RKO (cell line): ENCODE measurements around the gene NT5C3A.

Source experiments
- DNase-seq: peaks from one replicate; pipeline ENCODE4 v3.0.0-alpha.2; 2016; ENCODE audit warnings: low spot score

NT5C3A gene

DNA sequence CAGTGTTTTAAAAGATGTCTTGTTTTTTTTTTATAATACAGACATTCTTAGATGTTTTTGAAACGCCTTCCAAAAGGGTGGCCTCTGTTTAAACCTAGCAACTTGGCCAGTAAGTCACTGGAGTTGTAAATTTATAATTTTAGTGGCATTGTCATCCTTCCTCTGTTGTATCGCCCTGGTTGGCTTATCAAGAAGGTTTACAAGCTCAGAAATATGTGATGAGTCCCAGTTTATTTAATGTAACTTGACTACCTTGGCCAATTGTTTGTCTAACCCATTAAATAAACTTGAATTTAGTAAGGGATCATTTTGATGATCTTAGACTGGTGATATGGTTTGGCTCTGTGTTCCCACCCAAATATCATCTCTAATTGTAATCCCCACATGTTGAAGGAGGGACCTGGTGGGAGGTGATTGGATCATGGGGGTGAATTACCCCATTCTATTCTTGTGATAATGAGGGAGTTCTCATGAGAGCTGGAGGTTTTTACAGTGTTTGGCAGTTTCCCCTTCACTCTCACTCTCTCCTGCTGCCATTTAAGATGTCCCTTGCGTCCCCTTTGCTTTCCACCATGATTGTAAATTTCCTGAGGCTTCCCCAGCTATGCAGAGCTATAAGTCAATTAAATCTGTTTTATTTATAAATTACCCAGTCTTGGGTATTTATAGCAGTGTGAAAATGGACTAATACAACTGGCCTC lies 13.4 kb upstream of the NT5C3A start:
- no peak for DNase-seq

DNA sequence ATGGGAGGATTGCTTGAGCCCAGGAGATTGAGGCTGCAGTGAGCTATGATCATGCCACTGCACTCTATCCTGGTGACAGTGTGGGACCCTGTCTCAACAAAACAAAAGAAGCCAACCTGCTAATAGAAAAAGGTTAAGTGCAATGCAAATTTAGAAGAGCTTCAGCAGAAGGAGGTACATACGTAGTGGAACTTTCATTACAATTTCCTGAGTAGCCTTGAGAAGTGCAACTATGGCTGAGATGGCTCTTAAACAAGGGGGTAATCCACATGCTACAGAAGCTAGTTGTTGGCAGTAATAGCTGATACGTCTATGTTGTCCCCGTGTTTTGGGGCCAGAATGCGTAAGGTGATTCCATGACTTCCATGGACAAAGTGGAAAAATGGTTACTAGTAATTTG lies 10.7 kb upstream of the NT5C3A start:
- DNase-seq = no peak

DNA sequence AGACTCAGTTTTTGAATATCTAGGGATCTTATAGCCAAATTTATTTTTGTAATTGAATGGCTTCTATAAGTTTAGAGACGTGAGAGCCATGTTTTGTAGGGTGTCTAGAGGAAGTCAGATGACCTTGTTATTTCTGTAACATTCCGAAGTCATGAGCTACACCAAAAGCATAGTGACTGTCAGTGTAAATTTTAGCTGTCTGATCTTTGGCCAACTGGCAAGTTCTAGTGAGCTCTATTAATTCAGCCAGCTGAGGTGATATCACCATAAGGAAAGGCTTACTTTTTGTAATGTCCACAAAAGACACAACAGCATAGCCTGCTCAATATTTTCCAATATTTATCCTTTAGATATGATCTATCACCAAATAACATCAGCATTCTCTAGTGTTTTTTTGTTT lies 9.9 kb upstream of the NT5C3A start:
- peak; percentile 66 for DNase-seq

DNA sequence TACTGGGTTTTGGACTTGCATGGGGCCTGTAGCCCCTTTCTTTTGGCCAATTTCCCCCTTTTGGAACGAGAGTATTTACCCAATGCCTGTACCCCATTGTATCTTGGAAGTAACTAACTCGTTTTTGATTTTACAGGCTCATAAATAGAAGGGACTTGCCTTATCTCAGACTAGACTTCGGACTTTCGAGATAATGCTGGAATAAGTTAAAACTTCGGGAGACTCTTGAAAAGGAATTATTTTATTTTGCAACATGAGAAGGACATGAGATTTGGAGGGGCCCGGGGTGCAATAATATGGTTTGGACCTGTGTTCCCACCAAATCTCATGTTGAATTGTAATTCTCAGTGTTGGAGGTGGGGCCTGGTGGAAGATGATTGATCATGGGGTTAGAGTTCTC lies 8.3 kb upstream of the NT5C3A start:
- no peak for DNase-seq

DNA sequence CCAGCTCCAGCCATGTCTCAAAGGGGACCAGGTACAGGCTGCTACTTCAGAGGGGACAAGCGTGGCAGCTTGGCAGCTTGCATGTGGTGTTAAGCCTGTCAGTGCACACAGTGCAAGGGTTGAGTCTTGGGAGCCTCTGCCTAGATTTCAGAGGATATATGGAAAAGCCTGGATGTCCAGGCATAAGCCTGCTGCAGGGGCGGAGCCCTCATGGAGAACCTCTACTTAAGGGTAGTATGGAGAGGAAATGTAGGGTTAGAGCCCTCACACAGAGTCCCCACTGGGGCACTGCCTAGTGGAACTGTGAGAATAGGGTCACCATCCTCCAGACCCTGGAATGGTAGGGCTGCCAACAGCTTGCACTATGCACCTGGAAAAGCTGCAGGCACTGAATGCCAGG lies 7.7 kb upstream of the NT5C3A start:
- no peak for DNase-seq

DNA sequence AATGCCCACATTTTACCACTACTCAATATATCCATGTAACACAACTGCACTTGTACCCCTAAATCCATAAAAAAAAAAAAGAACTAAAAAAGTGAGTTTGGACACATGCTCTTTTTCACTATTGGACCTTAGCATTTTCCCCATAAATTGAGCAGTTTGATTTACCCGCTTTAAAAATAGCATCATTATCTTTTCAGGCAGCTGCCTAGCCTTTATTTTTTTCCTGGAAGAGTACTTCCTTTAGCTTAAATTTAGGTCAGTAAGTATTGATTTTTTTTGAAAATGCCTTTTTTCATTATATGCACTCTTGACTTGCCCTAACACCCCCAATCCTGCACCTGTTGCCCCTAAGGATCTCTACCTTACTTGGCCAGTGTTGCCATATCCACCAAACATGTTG lies 5.3 kb upstream of the NT5C3A start:
- no peak for DNase-seq

DNA sequence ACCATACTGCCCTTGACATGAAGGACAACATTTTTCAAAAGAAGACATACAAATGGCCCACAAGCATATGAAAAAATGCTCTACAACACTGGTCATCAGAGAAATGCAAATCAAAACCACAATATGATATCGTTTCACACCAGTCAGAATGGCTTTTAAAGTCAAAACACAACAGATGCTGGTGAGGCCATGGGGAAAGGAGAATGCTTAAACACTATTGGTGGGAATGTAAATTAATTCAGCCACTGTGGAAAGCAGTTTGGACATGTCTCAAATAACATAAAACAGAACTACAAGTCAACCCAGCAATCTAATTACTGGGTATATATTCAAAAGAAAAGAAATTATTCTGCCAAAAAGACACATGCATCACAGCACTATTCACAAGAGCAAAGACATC lies 4.2 kb upstream of the NT5C3A start:
- DNase-seq = no peak

DNA sequence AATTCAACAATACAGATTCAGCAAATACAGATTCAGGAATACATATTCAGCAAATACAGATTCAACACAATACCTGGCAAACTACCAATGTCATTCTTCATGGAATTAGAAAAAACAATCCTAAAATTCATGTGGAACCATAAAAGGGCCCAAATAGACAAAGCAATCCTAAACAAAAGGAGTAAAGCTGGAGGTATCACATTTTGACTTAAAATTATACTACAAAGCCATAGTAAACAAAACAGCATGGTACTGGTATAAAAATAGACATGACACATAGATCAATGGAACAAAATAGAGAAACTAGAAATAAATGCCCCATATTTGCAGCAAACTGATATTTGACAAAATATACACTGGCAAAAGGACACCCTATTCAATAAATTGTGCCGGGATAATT lies 3.4 kb upstream of the NT5C3A start:
- no peak for DNase-seq

DNA sequence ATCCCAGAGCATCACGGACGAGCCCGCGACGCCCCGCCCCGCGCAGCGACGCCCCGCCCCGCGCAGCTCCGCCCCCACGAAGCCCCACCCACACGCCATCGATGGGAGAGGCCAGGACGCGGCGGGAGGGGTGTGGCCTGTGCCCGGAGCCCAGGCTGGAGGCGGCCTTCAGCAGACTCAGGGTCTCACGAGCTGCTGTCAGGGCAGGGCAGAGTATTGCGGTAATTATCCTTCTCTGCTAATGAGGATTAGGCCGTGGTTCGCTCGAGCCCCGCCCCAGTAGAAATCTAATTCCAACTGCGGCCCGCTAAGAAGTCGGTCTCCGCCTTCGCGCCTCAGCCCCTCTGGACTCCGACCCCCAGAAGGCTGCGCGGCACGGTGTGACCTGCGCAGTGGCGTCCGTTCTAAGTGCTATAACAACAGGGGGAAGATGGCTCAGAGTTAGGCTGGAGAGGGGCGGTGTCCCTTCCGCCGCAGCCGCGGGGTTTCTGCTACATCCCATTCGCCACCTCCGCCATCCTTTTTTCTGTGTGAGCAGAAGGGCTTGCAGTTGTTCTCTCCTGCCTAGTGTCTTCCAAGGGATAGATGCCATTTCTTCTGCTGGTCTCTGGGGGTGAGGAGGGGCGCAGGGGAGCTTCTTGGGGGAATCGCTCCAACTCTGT lies 337 bp upstream of the NT5C3A start:
- peak; percentile 95 for DNase-seq

DNA sequence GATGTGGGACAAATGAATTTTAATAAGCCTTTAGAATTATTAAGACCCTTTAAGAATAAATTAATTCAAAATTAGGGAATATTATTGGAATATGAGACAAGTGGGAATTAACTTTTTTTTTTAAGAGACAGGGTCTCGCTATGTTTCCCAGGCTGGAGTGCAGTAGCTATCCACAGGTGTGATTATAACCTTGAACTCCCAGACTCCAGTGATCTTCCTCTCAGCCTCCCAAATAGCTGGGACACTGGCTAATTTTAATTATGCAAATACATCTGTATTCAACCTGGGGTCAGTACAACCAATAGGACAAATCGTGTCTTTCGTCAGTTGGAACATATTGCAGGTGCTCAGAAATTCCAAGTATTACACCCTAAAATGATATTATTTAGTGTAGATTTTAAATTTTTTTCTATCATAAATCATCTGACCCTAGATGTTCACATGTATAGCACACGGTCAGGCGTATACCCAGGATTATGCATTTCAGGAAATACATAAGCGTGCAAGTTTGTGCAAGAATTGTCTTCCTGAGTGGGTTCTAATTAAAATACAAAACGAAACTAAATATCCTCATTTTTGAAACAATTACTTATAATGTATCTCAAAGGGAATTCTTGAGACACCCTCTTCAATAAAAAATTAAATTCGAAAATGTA lies 1.2 kb downstream of the NT5C3A start:
- DNase-seq = peak; percentile 23

DNA sequence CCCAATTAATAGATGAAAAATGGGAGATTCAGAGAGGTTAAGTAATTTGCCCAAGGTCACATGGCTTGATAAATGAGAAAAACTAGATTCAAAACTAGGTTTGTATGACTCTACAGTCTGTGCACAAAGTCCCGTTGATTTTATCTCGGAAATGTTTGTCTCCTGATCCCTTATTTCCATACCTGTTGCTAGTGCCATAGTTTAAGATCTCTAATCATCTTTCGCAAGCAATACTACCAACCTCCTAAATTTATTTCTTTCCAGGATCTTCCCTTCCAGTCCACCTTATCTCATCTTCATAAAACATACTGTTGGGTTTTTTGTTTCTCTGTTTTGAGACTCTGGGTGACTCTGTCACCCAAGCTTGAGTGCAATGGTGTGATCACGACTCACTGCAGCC lies 2.9 kb downstream of the NT5C3A start:
- DNase-seq = no peak

DNA sequence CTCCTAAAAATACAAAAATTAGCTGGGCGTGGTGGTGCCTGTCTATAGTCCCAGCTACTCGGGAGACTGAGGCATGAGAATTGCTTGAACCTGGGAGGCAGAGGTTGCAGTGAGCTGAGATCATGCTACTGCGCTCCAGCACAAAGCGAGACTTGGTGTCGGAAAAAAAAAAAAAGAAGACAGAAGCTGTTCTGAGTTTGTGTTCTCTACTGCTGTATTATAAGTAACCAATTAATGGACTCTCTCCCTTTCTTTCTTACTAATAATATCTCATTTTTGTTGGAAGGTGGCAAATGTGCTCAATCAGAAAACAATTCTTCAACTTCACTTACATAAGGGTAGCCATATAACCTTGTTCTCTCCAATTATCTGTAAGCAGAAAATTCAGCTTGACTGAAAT lies 7.4 kb downstream of the NT5C3A start:
- DNase-seq = no peak

DNA sequence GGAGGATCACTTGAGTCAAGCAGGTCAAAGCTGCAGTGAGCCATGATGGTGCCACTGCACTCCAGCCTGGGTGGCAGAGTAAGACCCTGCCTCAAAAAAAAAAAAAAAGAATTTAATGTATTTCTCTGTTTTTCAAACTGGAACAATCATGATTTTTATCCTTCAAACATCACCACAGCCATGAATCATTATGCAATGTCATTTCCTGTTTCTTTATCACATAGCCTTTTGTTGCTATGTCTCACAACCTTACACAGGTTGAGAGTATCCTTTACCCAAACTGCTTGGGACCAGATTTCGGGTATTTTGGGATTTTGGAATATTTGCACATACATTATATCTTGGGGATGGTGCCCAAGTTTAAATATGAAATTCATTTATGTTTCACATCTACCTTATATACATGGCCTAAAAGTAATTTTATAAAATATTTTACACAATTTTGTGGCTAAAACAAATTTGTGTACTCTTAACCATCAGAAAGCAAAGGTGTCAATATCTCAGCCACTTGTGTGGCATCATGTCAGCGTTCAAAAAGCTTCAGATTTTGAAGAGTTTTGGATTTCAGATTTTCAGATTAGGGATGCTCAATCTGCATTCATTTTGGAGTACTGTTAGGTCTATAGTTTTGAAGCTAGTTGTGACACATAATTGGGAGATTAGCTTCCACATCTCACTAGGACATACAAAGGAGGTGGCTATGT lies 8.2 kb downstream of the NT5C3A start:
- DNase-seq = peak; percentile 57

DNA sequence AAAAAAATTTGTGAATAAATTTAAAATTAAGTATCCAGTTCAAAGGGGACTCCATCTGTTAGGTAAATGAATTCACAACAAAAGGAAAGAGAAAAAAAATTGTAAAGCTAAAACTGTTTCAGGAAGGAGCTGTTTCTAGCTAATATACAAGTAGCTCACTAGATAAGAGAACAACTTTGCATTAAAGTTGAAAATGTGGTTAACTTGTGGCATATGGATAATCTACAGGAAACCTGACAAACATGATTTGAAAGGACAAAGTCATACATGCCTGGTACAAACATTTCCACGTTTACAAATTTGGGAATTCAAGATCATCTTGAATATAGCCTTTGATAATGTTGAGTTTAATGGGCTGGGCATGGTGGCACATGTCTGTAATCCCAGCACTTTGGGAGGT lies 8.9 kb downstream of the NT5C3A start:
- DNase-seq = no peak

DNA sequence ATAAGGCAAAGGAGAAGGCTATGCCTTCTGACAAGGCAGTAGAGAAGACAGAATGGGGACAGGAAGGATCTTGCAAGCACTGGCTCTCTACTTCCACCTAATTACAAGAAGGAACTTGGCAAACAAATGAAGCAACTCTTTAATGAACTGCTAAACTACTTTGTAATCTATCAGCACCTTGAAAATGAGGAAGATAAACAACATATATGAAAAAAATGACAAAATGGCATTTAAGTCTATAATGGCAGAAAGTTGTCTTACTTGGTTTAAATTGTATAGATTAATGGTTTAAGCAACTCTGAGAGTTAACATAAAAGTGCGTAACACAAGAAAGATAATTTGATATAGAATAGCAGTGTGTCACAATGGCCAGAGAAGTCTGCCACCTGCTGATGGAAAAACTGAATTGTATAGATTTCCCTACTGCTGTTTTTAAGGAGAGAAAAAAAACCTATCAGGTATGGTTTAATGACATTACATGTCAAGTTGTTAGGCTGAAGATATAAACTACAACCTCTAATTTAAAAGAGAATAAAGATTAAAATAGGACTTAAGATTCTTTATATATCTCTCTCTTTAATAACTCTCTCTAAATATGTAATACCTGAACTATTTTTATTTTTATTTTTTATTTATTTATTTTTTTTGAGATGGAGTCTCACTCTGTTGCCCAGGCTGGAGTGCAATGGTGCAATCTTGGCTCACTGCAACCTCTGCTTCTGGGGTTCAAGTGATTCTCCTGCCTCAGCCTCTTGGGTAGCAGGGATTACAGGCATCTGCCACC lies 11.8 kb downstream of the NT5C3A start:
- peak; percentile 60 for DNase-seq

DNA sequence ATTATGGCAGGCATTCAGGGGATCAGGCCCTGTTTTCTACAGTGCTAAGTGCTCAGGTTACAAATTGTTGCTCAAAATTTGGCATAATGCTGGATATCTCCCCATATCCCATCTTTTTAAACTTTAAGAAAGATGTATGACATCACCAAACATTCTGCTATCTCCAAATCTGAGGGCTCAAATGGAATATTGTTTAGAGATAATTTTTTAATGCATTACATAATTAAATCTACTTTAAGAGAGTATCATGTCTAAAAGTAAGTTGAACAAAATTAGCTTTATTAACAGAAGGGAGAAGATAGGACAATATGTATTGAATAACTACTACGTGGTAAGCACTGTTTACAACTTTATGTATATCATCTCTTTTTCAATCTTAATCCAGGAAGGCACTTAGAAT lies 13.9 kb downstream of the NT5C3A start:
- no peak for DNase-seq

DNA sequence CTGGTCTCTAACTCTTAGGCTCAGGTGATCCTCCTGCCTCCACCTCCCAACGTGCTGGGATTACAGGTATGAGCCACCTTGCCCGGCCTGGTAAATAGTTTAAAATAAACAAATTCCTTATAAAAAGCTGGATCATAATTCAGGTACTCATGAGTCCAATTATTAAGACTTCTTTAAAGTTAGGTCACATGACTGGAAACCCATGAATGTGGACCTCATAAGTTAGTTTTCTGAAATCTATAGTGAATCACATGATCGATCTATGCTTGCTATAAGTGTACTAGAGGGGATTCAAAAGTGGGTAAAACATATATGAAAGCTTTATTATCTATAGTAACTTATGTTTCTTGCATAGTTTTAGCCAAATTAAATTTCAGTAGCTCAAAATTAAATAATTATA lies 14.3 kb downstream of the NT5C3A start:
- no peak for DNase-seq

DNA sequence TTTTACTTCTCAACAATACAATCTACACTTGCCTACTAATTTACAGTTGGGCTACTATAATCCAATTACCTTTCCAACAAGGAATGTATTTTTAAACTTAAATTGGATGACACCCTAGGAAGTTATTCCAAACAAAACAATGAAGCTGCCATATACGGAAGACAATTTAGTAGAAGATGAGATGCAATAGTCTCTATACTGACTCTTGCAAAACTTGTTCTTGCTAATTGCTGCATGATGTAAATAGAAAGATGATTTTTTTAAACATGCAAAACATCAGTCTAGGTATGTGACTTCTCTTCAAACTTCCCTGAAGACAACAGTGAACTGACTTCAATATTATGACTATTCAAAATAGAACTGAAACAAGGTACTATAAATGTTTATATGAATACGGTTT lies 17.6 kb downstream of the NT5C3A start:
- DNase-seq = no peak

DNA sequence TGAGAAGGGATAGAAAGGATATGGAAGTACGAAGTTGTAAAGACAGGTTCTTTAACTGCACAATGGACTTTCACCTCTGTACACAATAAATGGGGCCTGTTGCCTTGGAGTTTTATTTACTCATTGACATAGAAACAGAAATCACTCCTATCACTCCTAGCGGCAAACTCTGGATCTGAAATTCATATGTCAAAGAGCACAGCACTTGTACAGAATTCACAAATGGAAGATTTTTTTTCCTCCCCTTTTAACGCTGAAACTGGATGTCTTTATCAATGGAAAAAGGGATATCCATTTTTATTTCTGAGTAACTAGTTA lies 18.2 kb downstream of the NT5C3A start:
- DNase-seq = no peak

DNA sequence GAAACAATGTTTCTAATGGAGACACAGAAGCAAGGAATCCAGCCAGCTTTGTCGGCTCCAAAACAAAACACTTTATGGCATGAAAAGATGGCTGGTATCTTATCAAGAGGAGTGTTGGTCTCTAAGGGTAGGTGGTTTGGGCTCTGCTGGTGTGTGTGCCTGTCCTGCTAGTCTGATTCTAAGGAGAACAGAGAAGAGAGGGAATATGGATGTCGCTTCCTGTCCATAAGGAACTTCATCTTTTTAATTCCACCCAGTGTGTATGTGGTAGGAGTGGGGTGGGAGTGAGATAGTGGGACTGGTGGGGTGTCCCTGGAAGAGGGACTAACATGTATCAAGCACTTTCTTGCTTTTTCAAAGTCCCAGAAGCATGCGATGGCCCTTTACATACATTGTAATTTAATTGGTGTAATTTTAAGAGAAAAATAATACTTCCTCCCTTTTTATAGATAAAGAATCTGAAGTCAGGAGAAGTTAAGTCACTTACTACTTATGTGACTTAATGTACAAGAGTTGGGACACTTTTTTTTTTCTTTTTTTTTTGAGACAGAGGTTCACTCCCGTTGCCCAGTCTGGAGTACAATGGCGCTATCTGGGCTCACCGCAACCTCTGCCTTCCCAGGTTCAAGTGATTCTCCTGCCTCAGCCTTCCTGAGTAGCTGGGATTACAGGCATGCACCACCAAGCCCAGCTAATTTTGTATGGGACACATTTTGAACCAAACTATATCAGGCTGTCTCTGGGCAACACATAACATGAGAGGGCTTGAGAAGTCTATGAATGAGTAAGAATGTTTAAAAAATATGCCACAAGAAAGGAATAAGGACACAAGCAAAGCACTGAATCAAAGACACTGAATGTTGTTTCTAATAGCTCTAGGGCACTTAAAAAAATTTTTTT lies 18.8 kb downstream of the NT5C3A start:
- no peak for DNase-seq
